GM10266 (cell line): ENCODE results near the gene ARHGEF7.

Source experiments
- DNase-seq: peaks from one replicate; pipeline ENCODE4 v3.0.0; 2012; ENCODE audit errors: extremely low spot score
- TF ChIP-seq, protein P1 (sequence below): IDR thresholded peaks from 2 replicates; pipeline ENCODE4 v1.5.1; 2012; ENCODE audit warnings: mild to moderate bottlenecking, low read depth; ENCODE audit not compliant: control insufficient read depth, insufficient read depth; ENCODE audit errors: missing control alignments

ARHGEF7 gene

DNA sequence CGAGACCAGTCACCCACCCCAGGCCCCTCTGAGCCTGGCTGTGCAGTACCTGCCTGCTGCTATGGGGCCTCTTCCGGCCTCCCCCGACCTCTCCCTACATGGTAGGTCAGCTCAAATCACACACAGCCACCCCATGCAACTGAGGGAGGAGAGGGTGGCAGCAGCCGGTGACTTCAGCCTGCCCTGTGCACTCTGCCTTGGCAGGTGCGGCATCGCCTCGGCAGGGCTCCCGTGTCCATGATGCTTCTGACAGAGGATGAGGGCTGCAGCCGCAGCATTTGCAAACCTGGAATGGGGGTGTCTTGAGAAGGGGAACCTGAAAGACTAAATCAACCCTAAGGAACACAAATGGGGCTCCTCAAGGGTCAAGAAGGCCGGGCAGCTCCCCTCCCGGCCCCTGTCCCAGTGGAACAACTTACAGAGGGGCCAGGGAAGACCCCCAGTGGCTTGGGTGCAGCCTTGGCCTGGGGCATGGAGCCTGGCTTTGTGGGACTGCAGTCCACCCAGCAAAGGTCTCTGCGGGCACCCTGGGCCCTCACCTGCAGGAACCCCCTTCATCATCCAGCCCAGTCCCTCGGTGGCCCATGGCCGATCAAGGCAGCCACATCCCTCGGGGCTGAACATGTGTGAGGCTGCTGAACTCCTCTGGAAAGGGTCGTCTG is 212.0 kb downstream of the ARHGEF7 start:
- DNase-seq = no peak
- TF ChIP-seq, protein P1, sequence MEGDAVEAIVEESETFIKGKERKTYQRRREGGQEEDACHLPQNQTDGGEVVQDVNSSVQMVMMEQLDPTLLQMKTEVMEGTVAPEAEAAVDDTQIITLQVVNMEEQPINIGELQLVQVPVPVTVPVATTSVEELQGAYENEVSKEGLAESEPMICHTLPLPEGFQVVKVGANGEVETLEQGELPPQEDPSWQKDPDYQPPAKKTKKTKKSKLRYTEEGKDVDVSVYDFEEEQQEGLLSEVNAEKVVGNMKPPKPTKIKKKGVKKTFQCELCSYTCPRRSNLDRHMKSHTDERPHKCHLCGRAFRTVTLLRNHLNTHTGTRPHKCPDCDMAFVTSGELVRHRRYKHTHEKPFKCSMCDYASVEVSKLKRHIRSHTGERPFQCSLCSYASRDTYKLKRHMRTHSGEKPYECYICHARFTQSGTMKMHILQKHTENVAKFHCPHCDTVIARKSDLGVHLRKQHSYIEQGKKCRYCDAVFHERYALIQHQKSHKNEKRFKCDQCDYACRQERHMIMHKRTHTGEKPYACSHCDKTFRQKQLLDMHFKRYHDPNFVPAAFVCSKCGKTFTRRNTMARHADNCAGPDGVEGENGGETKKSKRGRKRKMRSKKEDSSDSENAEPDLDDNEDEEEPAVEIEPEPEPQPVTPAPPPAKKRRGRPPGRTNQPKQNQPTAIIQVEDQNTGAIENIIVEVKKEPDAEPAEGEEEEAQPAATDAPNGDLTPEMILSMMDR = no peak

DNA sequence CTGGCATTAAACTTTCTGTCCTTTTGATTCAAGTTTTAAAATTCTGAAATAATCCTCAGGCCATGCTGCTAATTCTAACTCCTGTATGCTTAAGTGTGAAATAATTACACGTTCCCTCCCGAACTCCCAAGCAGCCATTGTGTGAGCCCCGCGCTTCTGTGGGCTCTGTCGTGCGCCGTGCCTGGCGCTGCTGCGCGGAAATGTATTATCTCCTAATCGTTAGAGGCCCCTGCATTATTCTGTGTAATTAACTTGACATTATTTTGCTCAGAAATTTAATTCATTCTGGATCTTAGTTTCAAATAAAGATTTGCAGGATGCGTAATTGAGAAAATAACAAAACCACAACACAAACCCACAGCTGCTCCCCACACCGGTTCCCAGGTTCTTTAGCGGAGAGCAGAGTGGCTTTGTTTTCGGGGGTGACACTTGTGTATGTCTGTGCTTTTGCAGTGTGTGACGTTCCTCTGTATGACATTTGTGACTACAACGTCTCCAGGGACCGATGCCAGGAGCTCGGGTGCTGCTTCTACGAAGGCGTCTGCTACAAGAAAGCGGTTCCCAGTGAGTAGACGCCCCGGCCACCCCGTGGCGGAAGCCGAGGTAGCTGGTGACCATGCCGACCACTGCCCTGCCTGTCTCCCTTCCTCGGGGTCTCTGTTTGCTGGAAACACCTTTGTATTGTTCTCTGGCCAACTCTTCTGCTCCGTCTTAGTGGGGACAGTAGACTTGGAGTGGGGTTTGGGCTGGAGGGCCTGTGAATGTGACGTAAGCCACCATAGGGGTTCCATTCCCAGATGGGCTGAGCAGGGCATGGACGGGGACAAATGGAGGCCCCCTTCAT is 212.8 kb downstream of the ARHGEF7 start:
- no peak for DNase-seq
- TF ChIP-seq, protein P1 = no peak

DNA sequence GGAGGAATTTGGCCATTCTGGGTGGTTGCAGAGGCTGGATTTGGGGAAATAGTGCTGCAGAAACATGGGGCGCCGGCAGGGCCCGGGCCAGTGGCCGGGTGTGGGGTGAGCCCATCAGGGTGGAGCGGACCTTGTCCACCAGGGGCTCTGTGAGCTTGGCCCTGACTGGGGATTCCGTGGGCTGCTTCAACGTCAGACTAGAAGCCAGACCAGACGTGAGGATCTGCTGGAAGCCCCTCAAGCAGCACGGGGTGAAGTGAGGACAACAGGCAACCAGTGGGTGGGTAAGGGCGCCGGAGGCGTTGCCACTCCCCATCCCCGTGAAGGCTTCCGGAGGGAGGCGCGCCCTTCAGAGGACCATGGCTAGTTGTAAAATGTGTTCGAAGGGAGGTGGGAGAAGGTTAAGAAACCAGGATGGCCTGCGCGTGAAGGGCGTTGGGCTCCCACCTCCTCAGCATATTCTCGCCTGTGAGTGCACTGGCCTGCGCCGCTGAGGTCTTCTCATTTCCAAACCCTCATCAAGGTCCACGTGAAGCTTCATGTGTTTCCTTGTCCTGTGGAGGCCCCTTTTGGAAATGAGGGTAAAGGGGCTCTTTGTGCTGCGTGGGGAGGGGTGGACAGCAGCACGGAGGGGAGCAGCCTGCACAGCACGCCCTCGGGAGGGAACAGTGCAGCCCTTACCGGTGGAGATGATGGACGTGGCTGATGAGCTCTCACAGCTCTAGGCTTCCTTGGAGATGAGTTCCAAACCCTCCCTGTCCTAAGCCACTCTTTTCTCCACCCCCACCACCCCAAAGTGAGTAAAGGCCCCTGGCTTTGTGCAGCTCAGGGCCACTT is 213.7 kb downstream of the ARHGEF7 start:
- no peak for DNase-seq
- TF ChIP-seq, protein P1 = no peak

DNA sequence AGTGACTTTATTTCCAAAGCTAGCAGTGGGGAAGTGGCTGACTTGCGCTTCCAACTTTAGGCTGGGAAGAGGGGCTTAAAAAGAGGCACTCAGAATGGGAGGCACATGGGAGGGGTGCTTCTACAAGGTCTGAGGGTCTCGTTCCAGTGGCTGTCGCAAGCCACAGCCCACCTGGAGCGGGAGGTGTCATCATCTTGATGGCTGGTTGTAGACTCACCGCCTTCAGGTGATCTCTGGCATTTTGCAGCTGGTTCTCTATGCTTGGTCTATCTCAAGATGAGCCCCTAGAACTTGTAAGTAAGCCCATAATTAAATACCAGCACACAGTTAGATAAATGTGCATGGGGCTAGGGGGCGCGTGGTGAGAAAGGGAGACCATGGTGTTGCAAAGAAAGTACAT is 214.5 kb downstream of the ARHGEF7 start:
- TF ChIP-seq, protein P1 = no peak
- DNase-seq = no peak

DNA sequence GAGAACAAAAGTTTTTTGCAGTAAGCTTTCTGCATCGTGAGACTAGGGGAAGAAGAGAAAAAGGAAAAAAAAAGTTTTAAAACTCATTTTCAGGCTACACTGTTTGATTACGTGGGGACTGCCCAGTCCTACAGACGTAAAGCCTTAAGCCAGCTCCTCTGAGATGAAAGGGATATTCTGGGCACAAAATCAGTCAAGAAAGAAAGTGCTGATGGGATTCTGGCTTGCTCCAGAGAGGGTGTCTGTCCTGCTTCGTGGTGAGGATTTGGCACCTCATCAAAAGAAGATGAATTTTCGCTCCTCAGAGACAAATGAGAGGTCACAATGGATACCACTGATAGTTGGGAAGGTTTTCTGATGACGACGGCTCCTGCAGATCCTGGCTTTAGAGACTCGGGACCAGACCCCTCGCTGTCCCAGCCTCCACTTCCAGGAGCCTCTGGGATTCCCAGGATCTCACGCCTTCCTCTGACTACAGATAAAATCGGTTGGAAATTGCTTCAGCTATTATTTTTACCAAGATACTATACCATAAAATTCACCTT is 215.0 kb downstream of the ARHGEF7 start:
- no peak for DNase-seq
- TF ChIP-seq, protein P1 = no peak

DNA sequence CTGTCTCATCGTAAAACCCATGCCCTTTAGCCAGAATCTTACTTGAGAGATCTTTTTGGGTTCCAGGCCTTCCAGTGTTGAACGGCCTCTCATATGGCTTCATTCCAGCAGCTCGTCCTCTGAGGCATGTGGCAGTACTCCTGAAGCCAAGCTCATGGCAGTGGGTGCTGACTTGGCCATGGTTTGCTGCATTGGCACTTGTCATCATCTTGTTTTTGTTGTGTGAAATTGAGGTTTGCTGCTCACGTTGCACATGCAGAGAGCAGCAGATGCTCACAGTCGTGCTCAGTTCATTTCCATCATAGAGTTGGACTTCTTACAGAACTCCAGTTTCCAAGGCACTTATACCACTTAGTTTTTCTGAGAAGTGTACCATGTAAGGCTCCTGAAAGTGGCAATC is 220.2 kb downstream of the ARHGEF7 start:
- DNase-seq = no peak
- TF ChIP-seq, protein P1 = no peak
